Measurements from ENCODE around the gene CLINT1. TPM values are rescaled to one million over a fixed set of nuclear protein-coding genes. Genes with fewer than 3 reads are reported as not detected.
A peak's percentile ranks its signal among the peaks of the same experiment; 100 is the strongest.

CLINT1 gene
- total and polyA plus RNA-seq, 2 of the 13 experiments (the other 11 are each of a cell fraction or from before 2014, with no cell fraction given): 64.0 to 104 TPM

DNA sequence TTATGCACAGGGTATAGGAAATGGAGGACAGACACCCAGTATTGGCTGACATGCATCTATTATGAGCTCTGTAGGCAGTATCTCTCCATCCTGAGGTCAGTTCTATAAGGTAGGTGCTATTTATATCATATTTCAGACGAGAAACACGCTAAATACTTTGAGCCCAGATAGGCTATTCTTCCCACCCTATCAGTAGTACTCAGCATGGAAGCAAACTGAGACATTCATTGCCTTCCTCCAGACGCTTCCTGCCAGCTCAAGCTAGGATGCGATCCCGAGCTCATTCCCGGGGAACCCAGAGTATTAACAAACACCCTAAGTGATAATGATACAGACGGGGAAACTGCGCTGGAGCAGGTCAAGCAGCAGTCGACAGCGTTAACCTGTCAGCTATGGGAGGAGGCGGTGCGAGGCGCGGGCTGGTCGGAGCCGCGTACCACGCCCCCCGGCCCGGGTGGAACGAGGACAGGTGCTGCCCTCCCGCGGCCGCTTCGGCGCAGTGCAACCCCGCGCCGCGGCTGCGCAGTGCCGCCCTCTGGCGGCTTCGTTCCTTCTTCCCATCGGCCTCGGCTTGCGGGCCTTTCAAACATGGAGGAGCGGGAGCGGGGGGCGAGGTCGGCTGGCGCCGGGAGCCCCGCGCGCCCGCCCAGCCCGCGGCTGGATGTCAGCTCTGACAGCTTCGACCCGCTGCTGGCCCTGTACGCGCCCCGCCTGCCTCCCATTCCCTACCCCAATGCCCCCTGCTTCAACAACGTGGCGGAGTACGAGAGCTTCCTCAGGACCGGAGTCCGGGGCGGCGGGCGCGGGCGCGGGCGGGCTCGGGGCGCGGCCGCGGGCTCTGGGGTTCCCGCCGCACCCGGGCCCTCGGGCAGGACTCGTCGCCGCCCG is 115.5 kb downstream of the CLINT1 start, which contains the start of gene LSM11 (continued):
- no peak for TF ChIP-seq MBNL3 (CRISPR knock-in tag; conservative IDR thresholded peaks at IDR 0.05)
- peak; percentile 81 for TF ChIP-seq SPEN (CRISPR knock-in tag; IDR thresholded peaks at IDR 0.05; ENCODE audit: low read depth)
- TF ChIP-seq ZNF615 (CRISPR knock-in tag; IDR thresholded peaks at IDR 0.05; ENCODE audit: borderline replicate concordance): no peak
- no peak for TF ChIP-seq ZFYVE20 (CRISPR knock-in tag; IDR thresholded peaks at IDR 0.05; ENCODE audit: borderline replicate concordance, low read depth)
- no peak for TF ChIP-seq DZIP1 (CRISPR knock-in tag; IDR thresholded peaks at IDR 0.05)
- no peak for TF ChIP-seq ZZZ3 (CRISPR knock-in tag; IDR thresholded peaks at IDR 0.05; ENCODE audit: borderline replicate concordance)
- 0 out of 2 replicates have a peak, but pooled peaks have one; percentile 25 for TF ChIP-seq ELF1 (CRISPR knock-in tag; IDR thresholded peaks at IDR 0.05)
- peak; percentile 64 for TF ChIP-seq CBX1 (IDR thresholded peaks at IDR 0.05; ENCODE audit: low read depth)
- no peak for TF ChIP-seq ZNF180 (CRISPR knock-in tag; IDR thresholded peaks at IDR 0.05; ENCODE audit: borderline replicate concordance, low read depth)
- TF ChIP-seq RORA (CRISPR knock-in tag; IDR thresholded peaks at IDR 0.05): no peak
- no peak for TF ChIP-seq PRPF4 (IDR thresholded peaks at IDR 0.05; ENCODE audit: low read depth, low read length, poor library complexity, severe bottlenecking)
- TF ChIP-seq, protein P1, sequence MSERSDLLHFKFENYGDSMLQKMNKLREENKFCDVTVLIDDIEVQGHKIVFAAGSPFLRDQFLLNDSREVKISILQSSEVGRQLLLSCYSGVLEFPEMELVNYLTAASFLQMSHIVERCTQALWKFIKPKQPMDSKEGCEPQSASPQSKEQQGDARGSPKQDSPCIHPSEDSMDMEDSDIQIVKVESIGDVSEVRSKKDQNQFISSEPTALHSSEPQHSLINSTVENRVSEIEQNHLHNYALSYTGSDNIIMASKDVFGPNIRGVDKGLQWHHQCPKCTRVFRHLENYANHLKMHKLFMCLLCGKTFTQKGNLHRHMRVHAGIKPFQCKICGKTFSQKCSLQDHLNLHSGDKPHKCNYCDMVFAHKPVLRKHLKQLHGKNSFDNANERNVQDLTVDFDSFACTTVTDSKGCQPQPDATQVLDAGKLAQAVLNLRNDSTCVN (CRISPR knock-in tag; IDR thresholded peaks at IDR 0.05; ENCODE audit: borderline replicate concordance): 0 out of 2 replicates have a peak, but pooled peaks have one; percentile 44
- TF ChIP-seq ARHGAP35 (CRISPR knock-in tag; IDR thresholded peaks at IDR 0.05; ENCODE audit: borderline replicate concordance): no peak
- TF ChIP-seq RARG (CRISPR knock-in tag; IDR thresholded peaks at IDR 0.05; ENCODE audit: low read depth): no peak
- no peak for TF ChIP-seq WIZ (CRISPR knock-in tag; IDR thresholded peaks at IDR 0.05)
- no peak; the same call in 1 of the 2 replicates for TF ChIP-seq ZNF777 (CRISPR knock-in tag; IDR thresholded peaks at IDR 0.05)
- peak; percentile 91 for TF ChIP-seq YY1 (IDR thresholded peaks at IDR 0.05; ENCODE audit: insufficient read depth, insufficient replicate concordance, low read depth, low read length)
- no peak for TF ChIP-seq ZNF629 (CRISPR knock-in tag; conservative IDR thresholded peaks at IDR 0.05)
- no peak for TF ChIP-seq ZNF879 (CRISPR knock-in tag; IDR thresholded peaks at IDR 0.05)
- TF ChIP-seq TCF7L2 (IDR thresholded peaks at IDR 0.05; ENCODE audit: low read depth, low read length): no peak
- TF ChIP-seq ZNF562 (CRISPR knock-in tag; IDR thresholded peaks at IDR 0.05; ENCODE audit: borderline replicate concordance): no peak
- TF ChIP-seq ZNF333 (CRISPR knock-in tag; IDR thresholded peaks at IDR 0.05; ENCODE audit: borderline replicate concordance): no peak
- TF ChIP-seq ZKSCAN1 (IDR thresholded peaks at IDR 0.05; ENCODE audit: low read length): 0 out of 2 replicates have a peak, but pooled peaks have one; percentile 31
- TF ChIP-seq, protein P2, sequence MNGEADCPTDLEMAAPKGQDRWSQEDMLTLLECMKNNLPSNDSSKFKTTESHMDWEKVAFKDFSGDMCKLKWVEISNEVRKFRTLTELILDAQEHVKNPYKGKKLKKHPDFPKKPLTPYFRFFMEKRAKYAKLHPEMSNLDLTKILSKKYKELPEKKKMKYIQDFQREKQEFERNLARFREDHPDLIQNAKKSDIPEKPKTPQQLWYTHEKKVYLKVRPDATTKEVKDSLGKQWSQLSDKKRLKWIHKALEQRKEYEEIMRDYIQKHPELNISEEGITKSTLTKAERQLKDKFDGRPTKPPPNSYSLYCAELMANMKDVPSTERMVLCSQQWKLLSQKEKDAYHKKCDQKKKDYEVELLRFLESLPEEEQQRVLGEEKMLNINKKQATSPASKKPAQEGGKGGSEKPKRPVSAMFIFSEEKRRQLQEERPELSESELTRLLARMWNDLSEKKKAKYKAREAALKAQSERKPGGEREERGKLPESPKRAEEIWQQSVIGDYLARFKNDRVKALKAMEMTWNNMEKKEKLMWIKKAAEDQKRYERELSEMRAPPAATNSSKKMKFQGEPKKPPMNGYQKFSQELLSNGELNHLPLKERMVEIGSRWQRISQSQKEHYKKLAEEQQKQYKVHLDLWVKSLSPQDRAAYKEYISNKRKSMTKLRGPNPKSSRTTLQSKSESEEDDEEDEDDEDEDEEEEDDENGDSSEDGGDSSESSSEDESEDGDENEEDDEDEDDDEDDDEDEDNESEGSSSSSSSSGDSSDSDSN (CRISPR knock-in tag; IDR thresholded peaks at IDR 0.05): peak; percentile 69; the same call in 1 of the 2 replicates

Measured in HepG2 (cell line).